Uterus (tissue), 4 donors: ENCODE data around the gene B3GNT3. TPM values are rescaled to one million over a fixed set of nuclear protein-coding genes. Genes with fewer than 3 reads are reported as not detected.

ENCODE experiments used
- DNase-seq, 2 donors: peaks; one replicate each; pipeline ENCODE4 v3.0.0-alpha.2; 2019 to 2020
- H3K27ac ChIP-seq, 2 donors: fragments of 200-600 bp; sonication (generic); 1 replicate in 1 of 2; 2 replicates in 1 of 2; pipeline ENCODE4 v1.5.1; 2016 to 2018
- H3K27me3 ChIP-seq, 2 donors: fragments of 200-600 bp; sonication (generic); one replicate each; pipeline ENCODE4 v1.5.1; 2018 to 2019; ENCODE audit warnings: control low read depth in 1 of 2
- H3K36me3 ChIP-seq, 2 donors: fragments of 200-600 bp; sonication (generic); one replicate each; pipeline ENCODE4 v1.5.1; 2019; ENCODE audit warnings: control low read depth in 1 of 2
- H3K4me1 ChIP-seq, 2 donors: fragments of 200-600 bp; sonication (generic); one replicate each; pipeline ENCODE4 v1.5.1; 2018 to 2019; ENCODE audit warnings: control low read depth in 1 of 2
- H3K4me3 ChIP-seq, 2 donors: fragments of 200-600 bp; sonication (generic); 1 replicate in 1 of 2; 2 replicates in 1 of 2; pipeline ENCODE4 v1.5.1; 2018 to 2019; ENCODE audit warnings: mild to moderate bottlenecking in 1 of 2
- H3K9me3 ChIP-seq, 2 donors: fragments of 200-600 bp; sonication (generic); one replicate each; pipeline ENCODE4 v1.5.1; 2019; ENCODE audit warnings: control low read depth in 1 of 2
- CTCF ChIP-seq, 4 experiments: fragments of 200-600 bp in 2 of 4; fragments of 450-650 bp in 2 of 4; sonication (generic) in 2 of 4; IDR thresholded peaks; one replicate each; pipeline ENCODE4 v1.5.1; 2016 to 2019; ENCODE audit warnings: antibody characterized with exemption in 4 of 4, mild to moderate bottlenecking in 2 of 4, moderate library complexity in 1 of 4
- POLR2A ChIP-seq, 2 donors: fragments of 450-650 bp; IDR thresholded peaks; one replicate each; pipeline ENCODE4 v1.6.1; 2016; ENCODE audit warnings: antibody characterized with exemption in 2 of 2, mild to moderate bottlenecking in 1 of 2, moderate library complexity in 1 of 2
- intact Hi-C: fragments of 100-400 bp; cut with DNase I; formaldehyde crosslinking; loops from one replicate; pipeline ENCODE4 v1.15.1; 2023; ENCODE audit warnings: low total_unique reads
- small RNA-seq: library from RNA; depleted of rRNA; stranded (forward); fragments of <200 nt; gene quantifications from one replicate; pipeline ENCODE3, GENCODE V24; 2016
- total RNA-seq, 4 donors: library from RNA; depleted of rRNA in 3 of 4; stranded (reverse); fragments of >200 nt in 3 of 4; gene quantifications; one replicate each; pipeline versions ENCODE4 v1.1.0 to v1.2.4, GENCODE V29; 2014 to 2023
- donor health status: DM: yes; HTN: yes; CAD: no.

Gene B3GNT3
- total RNA-seq, 4 donors from 2014 or later: 1.4 TPM; not detected in 3

GRCh38 chr19:17862711-17863519, 68.0 kb downstream of the B3GNT3 start:
- Histone ChIP-seq H3K36me3 (no peaks in the 10 kb centered on the region), H3K27me3 (no peaks in the 10 kb centered on the region), H3K9me3 (no peaks in the 10 kb centered on the region), H3K4me1 (peaks cover 0 to 4% of the 10 kb centered on the region in 2 donors), H3K27ac (no peak overlapping the region), H3K4me3 (no peak overlapping the region)
- intact Hi-C loops: loop anchor here (10.0 kb wide), 1 partner anchor 132 kb away; no protein-coding TSS in a partner anchor
- TF ChIP-seq CTCF (IDR thresholded peaks at IDR 0.05) (no peak), POLR2A (IDR thresholded peaks at IDR 0.05) (no peak)
- no peak for DNase-seq

Small RNA genes within 50 kb of the gene (small RNA-seq; reads per million reads assigned to genes)
- gene SNORA68: not detected

Other genes with a start within 250 kb of the B3GNT3 start
- 10 to 100 TPM; 24.6 to 56.6 (median 52.0) TPM for gene COLGALT1, start 239.5 kb upstream of the B3GNT3 start, total RNA-seq
- under 1 TPM in 3 of 4 donors, not detected in 1; 0.21 to 0.35 (median 0.29) TPM for gene UNC13A, start 106.8 kb upstream of the B3GNT3 start, total RNA-seq
- 10 to 100 TPM in 3 of 4 donors, 1 to 10 TPM in 1; 6.2 to 78.7 (median 50.3) TPM for gene MAP1S, start 75.7 kb upstream of the B3GNT3 start, total RNA-seq
- gene FCHO1, start 43.7 kb upstream of the B3GNT3 start, total RNA-seq: 1 to 10 TPM in 2 of 4 donors, under 1 TPM in 1, not detected in 1; under 0.01 to 3.8 (median 1.4) TPM
- gene INSL3, start 26.4 kb downstream of the B3GNT3 start, total RNA-seq: not detected
- 1 to 10 TPM in 2 of 4 donors, under 1 TPM in 2; under 0.01 to 8.1 (median 2.7) TPM for gene JAK3, start 52.8 kb downstream of the B3GNT3 start, total RNA-seq
- gene RPL18A, start 64.8 kb downstream of the B3GNT3 start, total RNA-seq: 1,000 to 10,000 TPM in 3 of 4 donors, 100 to 1,000 TPM in 1; 649 to 2,637 (median 1,942) TPM
- gene SLC5A5, start 76.8 kb downstream of the B3GNT3 start, total RNA-seq: not detected
- gene CCDC124, start 137.9 kb downstream of the B3GNT3 start, total RNA-seq: 10 to 100 TPM; 23.6 to 37.2 (median 28.3) TPM
- gene KCNN1, start 172.0 kb downstream of the B3GNT3 start, total RNA-seq: 1 to 10 TPM in 1 of 4 donors, not detected in 3; 1.9 TPM
- 10 to 100 TPM; 18.7 to 77.9 (median 43.1) TPM for gene ARRDC2, start 213.0 kb downstream of the B3GNT3 start, total RNA-seq